WTC11 (cell line): ENCODE results near the gene SARDH.

Source experiments
- ATF2 ChIP-seq: sonication (generic); formaldehyde crosslinking; IDR thresholded peaks from 2 replicates; pipeline ENCODE4 v1.8.1; 2022; ENCODE audit warnings: low read depth, missing genetic modification reagents, borderline replicate concordance
- CTCF ChIP-seq: fragments of 200-600 bp; IDR thresholded peaks from 2 replicates; pipeline ENCODE4 v1.8.0; 2022; ENCODE audit warnings: antibody characterized with exemption
- NFYB ChIP-seq: sonication (generic); formaldehyde crosslinking; conservative IDR thresholded peaks from 2 replicates; pipeline ENCODE4 v1.8.0; 2022; ENCODE audit warnings: low read depth, missing genetic modification reagents
- USF1 ChIP-seq: sonication (generic); formaldehyde crosslinking; IDR thresholded peaks from 2 replicates; pipeline ENCODE4 v1.8.0; 2022; ENCODE audit warnings: mild to moderate bottlenecking, missing genetic modification reagents

- TF ChIP-seq CTCF: no peak
- no peak for TF ChIP-seq ATF2
- no peak for TF ChIP-seq USF1
- no peak for TF ChIP-seq NFYB
Measured at GRCh38 chr9:133711428-133712220, 26.5 kb downstream of the SARDH start.
